Epithelial cell of proximal tubule (primary cell): ENCODE data around the gene MICU1. TPM values are rescaled to one million over a fixed set of nuclear protein-coding genes. Genes with fewer than 3 reads are reported as not detected.

Experiments
- DNase-seq: peaks from one replicate; pipeline ENCODE4 v3.0.0-alpha.2; 2011; ENCODE audit warnings: low read depth
- H3K4me3 ChIP-seq: 2 replicates; pipeline ENCODE4 v1.5.1; 2011; ENCODE audit warnings: low read depth, mild to moderate bottlenecking, low read length
- total RNA-seq: library from RNA; depleted of rRNA; stranded (reverse); fragments of >200 nt; gene quantifications from 2 replicates; pipeline ENCODE4 v1.2.3, GENCODE V29; 2015
- TF ChIP-seq, protein P1 (sequence below): conservative IDR thresholded peaks from 2 replicates; pipeline ENCODE4 v1.5.1; 2012; ENCODE audit warnings: low read depth, mild to moderate bottlenecking, low read length

The MICU1 gene
- total RNA-seq, 1 donor from 2014 or later, result 31.3 TPM

DNA sequence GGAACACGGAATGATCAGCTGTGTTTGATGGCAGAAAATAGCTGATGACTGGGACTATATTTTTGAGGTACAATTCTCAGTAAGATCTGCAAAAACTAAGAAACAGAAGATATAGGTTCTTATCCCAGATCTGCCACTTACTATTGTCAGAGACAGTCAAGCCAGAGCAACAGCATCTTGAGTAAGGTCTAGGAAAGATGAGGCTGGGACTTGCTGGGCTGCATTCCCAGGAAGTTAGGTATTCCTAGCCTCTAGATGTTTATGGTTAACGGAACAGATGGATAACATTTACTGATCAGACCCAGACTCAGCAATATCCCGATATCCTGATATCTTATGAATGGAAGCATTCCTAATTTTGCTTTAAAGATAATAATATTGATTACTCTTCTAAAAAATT is 202.5 kb downstream of the MICU1 start:
- DNase-seq, result no peak
- TF ChIP-seq, protein P1, sequence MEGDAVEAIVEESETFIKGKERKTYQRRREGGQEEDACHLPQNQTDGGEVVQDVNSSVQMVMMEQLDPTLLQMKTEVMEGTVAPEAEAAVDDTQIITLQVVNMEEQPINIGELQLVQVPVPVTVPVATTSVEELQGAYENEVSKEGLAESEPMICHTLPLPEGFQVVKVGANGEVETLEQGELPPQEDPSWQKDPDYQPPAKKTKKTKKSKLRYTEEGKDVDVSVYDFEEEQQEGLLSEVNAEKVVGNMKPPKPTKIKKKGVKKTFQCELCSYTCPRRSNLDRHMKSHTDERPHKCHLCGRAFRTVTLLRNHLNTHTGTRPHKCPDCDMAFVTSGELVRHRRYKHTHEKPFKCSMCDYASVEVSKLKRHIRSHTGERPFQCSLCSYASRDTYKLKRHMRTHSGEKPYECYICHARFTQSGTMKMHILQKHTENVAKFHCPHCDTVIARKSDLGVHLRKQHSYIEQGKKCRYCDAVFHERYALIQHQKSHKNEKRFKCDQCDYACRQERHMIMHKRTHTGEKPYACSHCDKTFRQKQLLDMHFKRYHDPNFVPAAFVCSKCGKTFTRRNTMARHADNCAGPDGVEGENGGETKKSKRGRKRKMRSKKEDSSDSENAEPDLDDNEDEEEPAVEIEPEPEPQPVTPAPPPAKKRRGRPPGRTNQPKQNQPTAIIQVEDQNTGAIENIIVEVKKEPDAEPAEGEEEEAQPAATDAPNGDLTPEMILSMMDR, result no peak
- H3K4me3 ChIP-seq, result no peak overlapping the region

DNA sequence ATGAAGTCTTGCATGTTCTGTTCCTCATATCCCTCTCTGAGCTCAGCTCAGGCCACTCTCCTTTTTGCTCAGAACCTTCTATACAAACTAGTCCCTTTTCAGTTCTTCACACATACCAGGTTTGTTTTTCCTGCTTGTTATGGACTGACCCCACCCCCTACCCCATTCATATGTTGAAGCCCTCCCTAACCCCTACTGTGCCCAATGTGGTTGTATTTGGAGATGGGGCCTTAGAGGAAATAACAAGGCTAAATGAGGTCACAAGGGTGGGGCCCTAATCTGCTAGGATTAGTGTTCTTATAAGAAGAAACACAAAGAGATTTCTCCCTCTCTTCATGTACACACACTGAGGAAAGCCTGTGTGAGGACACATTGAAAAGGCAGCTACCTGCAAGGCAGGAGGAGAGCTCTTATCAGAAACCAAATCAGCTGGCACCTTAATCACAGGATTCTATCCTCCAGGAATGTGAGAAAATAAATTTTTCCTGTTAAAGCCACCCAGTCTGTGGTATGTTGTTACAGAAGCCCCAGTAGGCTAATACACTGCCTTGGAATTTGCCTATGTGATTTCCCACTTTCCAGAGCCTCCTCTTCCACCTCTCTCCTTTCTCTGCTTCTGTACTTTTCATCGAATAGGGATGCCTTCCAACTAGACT is 203.9 kb downstream of the MICU1 start:
- DNase-seq, result no peak
- TF ChIP-seq, protein P1, result no peak
- no peak overlapping the region for H3K4me3 ChIP-seq

DNA sequence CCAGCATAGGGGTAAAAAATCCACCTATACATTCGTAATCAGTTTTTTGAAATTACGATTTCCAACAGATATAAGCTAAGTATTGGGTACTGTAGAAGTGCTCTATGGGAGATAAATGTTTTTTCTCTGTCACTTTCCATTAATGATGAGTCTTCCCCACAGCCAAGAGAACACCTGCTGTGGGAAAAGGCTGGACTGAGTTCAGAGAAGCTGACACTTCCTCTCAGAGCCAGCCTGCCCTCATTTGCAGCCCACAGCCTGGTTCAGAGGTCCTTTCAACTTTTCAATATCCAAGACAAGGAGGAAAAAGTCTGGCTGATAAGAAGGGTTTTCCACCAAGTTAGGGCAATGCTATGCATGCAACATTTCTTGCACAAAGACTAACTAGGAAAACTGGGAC is 206.6 kb downstream of the MICU1 start:
- no peak overlapping the region for H3K4me3 ChIP-seq
- no peak for DNase-seq
- TF ChIP-seq, protein P1, result no peak

GRCh38 chr10:72418679-72419078 is 207.2 kb downstream of the MICU1 start:
- DNase-seq, result no peak
- H3K4me3 ChIP-seq, result no peak overlapping the region
- TF ChIP-seq, protein P1, result no peak

- TF ChIP-seq, protein P1, result no peak
- DNase-seq, result no peak
- H3K4me3 ChIP-seq, result no peak overlapping the region
Observed at GRCh38 chr10:72417971-72418370, 207.9 kb downstream of the MICU1 start.

DNA sequence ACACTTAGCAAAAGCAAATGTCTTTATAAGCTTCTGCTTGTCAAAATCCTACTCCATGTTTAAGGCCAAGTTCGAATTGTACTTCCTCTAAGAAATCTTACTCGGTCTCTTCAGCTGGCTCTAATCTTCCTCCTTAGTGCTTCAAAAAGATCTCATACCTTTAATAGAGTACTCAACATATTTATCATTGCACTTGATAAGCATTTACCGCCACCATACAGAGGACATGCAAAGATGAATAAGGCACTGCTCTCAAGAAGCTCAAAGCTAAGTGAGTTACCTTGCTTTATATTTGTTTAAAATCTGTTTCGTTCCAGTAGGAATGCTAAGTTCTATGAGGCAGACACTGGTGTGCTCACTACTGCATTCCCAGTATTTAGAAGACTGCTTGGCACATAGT is 209.2 kb downstream of the MICU1 start:
- DNase-seq, result no peak
- no peak overlapping the region for H3K4me3 ChIP-seq
- TF ChIP-seq, protein P1, result no peak

GRCh38 chr10:72414642-72415041 is 211.2 kb downstream of the MICU1 start:
- DNase-seq, result no peak
- H3K4me3 ChIP-seq, result no peak overlapping the region
- TF ChIP-seq, protein P1, result no peak
